Heart right ventricle (tissue), 16 donors: Measurements from ENCODE around the gene PIGA. TPM values are rescaled to one million over a fixed set of nuclear protein-coding genes. Genes with fewer than 3 reads are reported as not detected.
"Not testable (repeated sequence)": the region's sequence is repeated elsewhere in the genome, so short reads cannot be mapped to it uniquely, and the experiment has no call there.

ENCODE experiments used
- ATAC-seq, 8 donors: fragments of 200-7000 bp; cut with Tn5 transposase; one replicate each; pipeline ENCODE4 v1.9.1; 2020; ENCODE audit warnings: mild to moderate bottlenecking in 8 of 8, moderate library complexity in 8 of 8, moderate number of reproducible peaks in 1 of 8
- DNase-seq, 2 donors: peaks; one replicate each; pipeline ENCODE4 v3.0.0-alpha.2; 2020
- H3K27ac ChIP-seq, 10 donors: fragments of 200-600 bp; sonication (generic) in 2 of 10; one replicate each; pipeline versions ENCODE4 v1.5.0 to v1.8.0; 2020 to 2022; ENCODE audit warnings: mild to moderate bottlenecking in 3 of 10
- H3K27me3 ChIP-seq, 7 donors: fragments of 200-600 bp; one replicate each; pipeline ENCODE4 v1.8.0; 2021 to 2022; ENCODE audit warnings: mild to moderate bottlenecking in 2 of 7
- H3K36me3 ChIP-seq, 9 donors: fragments of 200-600 bp; sonication (generic) in 1 of 9; one replicate each; pipeline versions ENCODE4 v1.5.0 to v1.8.0; 2020 to 2022; ENCODE audit warnings: mild to moderate bottlenecking in 2 of 9
- H3K4me1 ChIP-seq, 9 donors: fragments of 200-600 bp; sonication (generic) in 1 of 9; one replicate each; pipeline versions ENCODE4 v1.5.0 to v1.8.0; 2020 to 2022; ENCODE audit warnings: mild to moderate bottlenecking in 4 of 9
- H3K4me3 ChIP-seq, 10 donors: fragments of 200-600 bp; sonication (generic) in 2 of 10; one replicate each; pipeline versions ENCODE4 v1.5.0 to v1.8.0; 2020 to 2022; ENCODE audit warnings: mild to moderate bottlenecking in 7 of 10, moderate library complexity in 2 of 10
- H3K9me3 ChIP-seq, 11 donors: fragments of 200-600 bp in 10 of 11; sonication (generic) in 2 of 11; one replicate each; pipeline versions ENCODE4 v1.5.0 to v1.8.0; 2013 to 2022; ENCODE audit warnings: mild to moderate bottlenecking in 2 of 11, control low read depth in 1 of 11, moderate library complexity in 1 of 11
- WGBS, 2 donors: extraction: QIAGEN DNeasy Blood & Tissue Kit; methylation state at CpG; one replicate each; pipeline ENCODE4 v1.1.7; 2013; ENCODE audit warnings: inconsistent platforms in 1 of 2; 5-methylcytosine and 5-hydroxymethylcytosine counted together
- intact Hi-C, 10 donors: fragments of 100-400 bp; cut with DNase I; formaldehyde crosslinking; loops; one replicate each; pipeline versions ENCODE4 v1.11.1 to v1.14.2; 2022
- polyA plus RNA-seq, 2 donors: library from polyadenylated mRNA; stranded (reverse); fragments of 200-250 nt; gene quantifications; one replicate each; pipeline ENCODE4 v1.2.3, GENCODE V29; 2013
- total RNA-seq, 10 donors: library from RNA; stranded (reverse); fragmentation: NEBNext Ultra II Directional in 3 of 10; extraction: Animal tissue kit (Norgen Biotek cat#: 25700) in 3 of 10; gene quantifications; one replicate each; pipeline versions ENCODE4 v1.2.1 to v1.2.4, GENCODE V29; 2021 to 2023
- TF ChIP-seq, protein P1 (sequence below), 9 donors: fragments of 200-600 bp; sonication (generic) in 2 of 9; IDR thresholded peaks; one replicate each; pipeline versions ENCODE4 v1.5.0 to v1.8.0; 2021 to 2022; ENCODE audit warnings: antibody characterized with exemption in 9 of 9, mild to moderate bottlenecking in 5 of 9, moderate library complexity in 1 of 9
- donor health status: Arrhythmogenic right ventricular cardiomyopathy.
- donor health status: ischemic (EF 13 %, LVEDD 7.1; RV severe dilation, severe dysfunction).
- donor health status: healthy with polysubstance abuse.
- donor health status: DM: no; HTN: yes; CAD: no.
- donor health status: DM: no; HTN: no; CAD: no.
- donor health status: ischemic (EF 25% LVEDD 6.9; RV normal size, moderate dysfunction).
- donor health status: ischemic (EF 25% LVEDD 5.7; RV mildly dilated, moderate dysfunction).
- donor health status: healthy.
- donor health status: DM: yes; HTN: yes; CAD: no.
- donor health status: Ischemic cardiomyopathy.
- donor health status: ischemic (EF 35%, LVEDD 5.7; RV mildly dilated, moderate dysfunction).
- donor health status: nonischemic (EF 11% LVEDD 7.7; RV severe dilation, severe dysfunction).
- donor health status: DM: yes; HTN: yes; CAD: no.
- donor health status: PGD.
- donor health status: ischemic (EF 29% LVEDD 5.4; RV normal size, mild dysfunction).
- donor health status: nonischemic (EF 23%, LVEDD 6.1; RV moderate dilation, normal function).

Gene PIGA
- total and polyA plus RNA-seq, 12 donors: 3.1 to 7.3 (median 4.9) TPM

DNA sequence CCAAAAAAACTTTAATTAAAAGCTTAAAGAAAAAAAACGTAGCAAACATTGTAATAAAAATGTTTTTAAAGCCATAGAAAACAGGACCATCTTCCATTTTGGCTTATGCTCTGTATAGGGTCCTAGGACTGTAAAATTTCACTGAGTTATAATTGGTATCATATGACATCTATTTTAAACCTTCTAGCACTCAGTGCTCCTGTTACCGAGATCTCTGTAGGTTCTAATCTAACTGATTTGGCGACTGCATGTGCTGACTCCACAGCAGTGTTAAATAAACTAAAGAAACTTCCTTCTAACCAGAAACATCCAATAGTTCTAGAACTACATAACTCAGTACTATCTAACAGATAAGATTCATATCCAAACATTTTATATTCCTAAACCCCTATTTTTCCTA, 19.8 kb downstream of the PIGA start, which contains the start of gene ASB11:
TSS of gene ASB11 (minus strand) at position 132 of the 400 bp plus-strand sequence. CDS start at position 97, 35 bp downstream.
- Histone ChIP-seq H3K4me3 (peak within 1 kb of the TSS; percentile 25 to 54 (median 38)), H3K27ac (peak within 1 kb of the TSS; percentile 34 to 86 (median 74)), H3K9me3 (no peaks in the 10 kb centered on the region), H3K36me3 (peaks cover 0 to 1% (median 0%) of the 10 kb centered on the region in 9 donors), H3K27me3 (peaks cover 0 to 14% (median 0%) of the 10 kb centered on the region in 7 donors), H3K4me1 (peaks cover 0 to 10% (median 3%) of the 10 kb centered on the region in 9 donors)
- intact Hi-C loops: no loop called here
- DNase-seq (no peak), ATAC-seq (peak in 7 of 8 donors; percentile 52 to 86 (median 73))
- TF ChIP-seq, protein P1, sequence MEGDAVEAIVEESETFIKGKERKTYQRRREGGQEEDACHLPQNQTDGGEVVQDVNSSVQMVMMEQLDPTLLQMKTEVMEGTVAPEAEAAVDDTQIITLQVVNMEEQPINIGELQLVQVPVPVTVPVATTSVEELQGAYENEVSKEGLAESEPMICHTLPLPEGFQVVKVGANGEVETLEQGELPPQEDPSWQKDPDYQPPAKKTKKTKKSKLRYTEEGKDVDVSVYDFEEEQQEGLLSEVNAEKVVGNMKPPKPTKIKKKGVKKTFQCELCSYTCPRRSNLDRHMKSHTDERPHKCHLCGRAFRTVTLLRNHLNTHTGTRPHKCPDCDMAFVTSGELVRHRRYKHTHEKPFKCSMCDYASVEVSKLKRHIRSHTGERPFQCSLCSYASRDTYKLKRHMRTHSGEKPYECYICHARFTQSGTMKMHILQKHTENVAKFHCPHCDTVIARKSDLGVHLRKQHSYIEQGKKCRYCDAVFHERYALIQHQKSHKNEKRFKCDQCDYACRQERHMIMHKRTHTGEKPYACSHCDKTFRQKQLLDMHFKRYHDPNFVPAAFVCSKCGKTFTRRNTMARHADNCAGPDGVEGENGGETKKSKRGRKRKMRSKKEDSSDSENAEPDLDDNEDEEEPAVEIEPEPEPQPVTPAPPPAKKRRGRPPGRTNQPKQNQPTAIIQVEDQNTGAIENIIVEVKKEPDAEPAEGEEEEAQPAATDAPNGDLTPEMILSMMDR (IDR thresholded peaks at IDR 0.05): no peak
- WGBS, 2 donors: 36 to 41% methylated on average over 3 of the region's 3 CpGs

GRCh38 chrX:15314472-15314871, 20.9 kb downstream of the PIGA start:
- no peak for DNase-seq
- TF ChIP-seq, protein P1 (IDR thresholded peaks at IDR 0.05): no peak
- Histone ChIP-seq H3K4me3 (peak overlapping the region; percentile 25 to 54 (median 38)), H3K27ac (peak overlapping the region; percentile 34 to 86 (median 74)), H3K4me1 (peaks cover 0 to 13% (median 5%) of the 10 kb centered on the region in 9 donors), H3K36me3 (no peaks in the 10 kb centered on the region), H3K9me3 (no peaks in the 10 kb centered on the region), H3K27me3 (peaks cover 0 to 14% (median 0%) of the 10 kb centered on the region in 7 donors)
- WGBS, 2 donors: 19 to 32% methylated on average over 2 of the region's 2 CpGs
- intact Hi-C loops: no loop called here
- ATAC-seq: peak in 2 of 8 donors; percentile 27 to 28

DNA sequence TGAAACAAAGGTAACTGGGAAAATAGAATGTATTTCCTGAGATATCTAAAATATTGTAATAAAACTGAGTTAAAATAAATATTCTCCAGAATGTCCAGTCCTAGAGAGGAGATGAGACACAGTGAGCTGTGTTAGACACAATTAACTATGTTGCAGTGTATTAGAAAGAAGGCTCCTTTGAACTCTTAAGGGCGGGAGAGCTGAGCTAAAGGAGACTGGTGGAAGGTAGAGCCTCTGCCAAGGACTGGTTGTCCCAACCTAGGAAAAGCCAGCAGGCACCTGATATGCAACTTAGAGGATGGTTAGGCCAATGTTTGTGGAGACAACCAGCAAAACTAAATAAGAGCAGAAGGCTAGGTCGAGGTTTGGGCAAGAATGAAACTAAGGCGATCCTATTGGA, 24.2 kb downstream of the PIGA start:
- peak overlapping the region in 5 of 10 donors; percentile 43 to 54 (median 47) for H3K4me3 ChIP-seq
- no peaks in the 10 kb centered on the region for H3K9me3 ChIP-seq
- peaks cover 0 to 22% (median 0%) of the 10 kb centered on the region in 7 donors for H3K27me3 ChIP-seq
- TF ChIP-seq, protein P1 (IDR thresholded peaks at IDR 0.05): no peak
- ATAC-seq (peak in 7 of 8 donors; percentile 43 to 84 (median 66)), DNase-seq (no peak)
- intact Hi-C loops: no loop called here
- H3K27ac ChIP-seq: peak overlapping the region; percentile 34 to 86 (median 76)
- 47 to 67% methylated on average over 3 of the region's 3 CpGs for WGBS, 2 donors
- H3K36me3 ChIP-seq: no peaks in the 10 kb centered on the region
- peaks cover 0 to 29% (median 5%) of the 10 kb centered on the region in 9 donors for H3K4me1 ChIP-seq

GRCh38 chrX:15310117-15310516, 25.2 kb downstream of the PIGA start:
- H3K36me3 ChIP-seq: no peaks in the 10 kb centered on the region
- TF ChIP-seq, protein P1 (IDR thresholded peaks at IDR 0.05): no peak
- H3K4me3 ChIP-seq: peak overlapping the region in 4 of 10 donors; percentile 2 to 54 (median 44)
- H3K27ac ChIP-seq: peak overlapping the region; percentile 27 to 86 (median 76)
- peak in 1 of 2 donors; percentile 84 for DNase-seq
- peaks cover 0 to 18% (median 0%) of the 10 kb centered on the region in 7 donors for H3K27me3 ChIP-seq
- H3K9me3 ChIP-seq: no peaks in the 10 kb centered on the region
- 1 to 2% methylated on average over 3 of the region's 3 CpGs for WGBS, 2 donors
- H3K4me1 ChIP-seq: peaks cover 0 to 29% (median 5%) of the 10 kb centered on the region in 9 donors
- peak; percentile 49 to 88 (median 79) for ATAC-seq
- intact Hi-C loops: no loop called here

GRCh38 chrX:15305899-15306298, 29.4 kb downstream of the PIGA start:
- intact Hi-C loops, H3K4me3 ChIP-seq, H3K9me3 ChIP-seq, DNase-seq, H3K27ac ChIP-seq, ATAC-seq, H3K36me3 ChIP-seq: not testable (repeated sequence)
- Histone ChIP-seq H3K27me3 (peaks cover 0 to 21% (median 0%) of the 10 kb centered on the region in 7 donors), H3K4me1 (peaks cover 0 to 37% (median 5%) of the 10 kb centered on the region in 9 donors)
- WGBS, 2 donors: 42 to 64% methylated on average over 3 of the region's 3 CpGs
